ENCODE measurements around the gene NINL. TPM values are rescaled to one million over a fixed set of nuclear protein-coding genes. Genes with fewer than 3 reads are reported as not detected.
A peak's percentile ranks its signal among the peaks of the same experiment; 100 is the strongest.

The NINL gene
- total RNA-seq, 6 experiments from 2014 or later, result 3.6 to 16.0 (median 7.1) TPM

- intact Hi-C loops (cut with DNase I), result no loop called here
- TF ChIP-seq CTCF (IDR thresholded peaks at IDR 0.05) (no peak), POLR2A (IDR thresholded peaks at IDR 0.05) (no peak)
- Histone ChIP-seq H3K4me1 (no peaks in the 10 kb centered on the region), H3K27me3 (no peaks in the 10 kb centered on the region), H3K36me3 (peaks cover 0 to 16% (median 4%) of the 10 kb centered on the region in 4 donors), H3K4me3 (no peak overlapping the region), H3K27ac (no peak overlapping the region), H3K9me3 (no peaks in the 10 kb centered on the region)
- 57% methylated on average over 3 of the region's 9 CpGs for WGBS (ENCODE audit: insufficient coverage, low coverage, low lambda C conversion rate, missing lambda C conversion rate)
- DNase-seq, result no peak
- peak in 1 of 4 donors; percentile 17 for ATAC-seq
Measured at GRCh38 chr20:25480797-25481196, 104.5 kb downstream of the NINL start.

- no peaks in the 10 kb centered on the region for H3K9me3 ChIP-seq
- intact Hi-C loops (cut with DNase I), result no loop called here
- WGBS (ENCODE audit: insufficient coverage, low coverage, low lambda C conversion rate, missing lambda C conversion rate), result 80% methylated on average over 1 of the region's 7 CpGs
- no peak overlapping the region for H3K27ac ChIP-seq
- no peak overlapping the region for H3K4me3 ChIP-seq
- H3K36me3 ChIP-seq, result peaks cover 0 to 16% (median 4%) of the 10 kb centered on the region in 4 donors
- DNase-seq (no peak), ATAC-seq (no peak)
- H3K27me3 ChIP-seq, result no peaks in the 10 kb centered on the region
- TF ChIP-seq POLR2A (IDR thresholded peaks at IDR 0.05) (no peak), CTCF (IDR thresholded peaks at IDR 0.05) (no peak)
- no peaks in the 10 kb centered on the region for H3K4me1 ChIP-seq
Measured at GRCh38 chr20:25480156-25480555, 105.2 kb downstream of the NINL start.

GRCh38 chr20:25479638-25480037 lies 105.7 kb downstream of the NINL start:
- Histone ChIP-seq H3K27ac (no peak overlapping the region), H3K4me3 (no peak overlapping the region), H3K4me1 (no peaks in the 10 kb centered on the region), H3K27me3 (no peaks in the 10 kb centered on the region), H3K36me3 (peaks cover 0 to 16% (median 4%) of the 10 kb centered on the region in 4 donors), H3K9me3 (no peaks in the 10 kb centered on the region)
- WGBS (ENCODE audit: insufficient coverage, low coverage, low lambda C conversion rate, missing lambda C conversion rate), result no CpG with 5 or more reads among the region's 5 CpGs
- intact Hi-C loops (cut with DNase I), result no loop called here
- no peak for DNase-seq
- TF ChIP-seq CTCF (IDR thresholded peaks at IDR 0.05) (no peak), POLR2A (IDR thresholded peaks at IDR 0.05) (no peak)
- no peak for ATAC-seq

GRCh38 chr20:25478889-25479568 lies 106.3 kb downstream of the NINL start:
- no peak for ATAC-seq
- no peak overlapping the region for H3K27ac ChIP-seq
- 89% methylated on average over 12 of the region's 24 CpGs for WGBS (ENCODE audit: insufficient coverage, low coverage, low lambda C conversion rate, missing lambda C conversion rate)
- H3K36me3 ChIP-seq, result peaks cover 0 to 16% (median 4%) of the 10 kb centered on the region in 4 donors
- H3K27me3 ChIP-seq, result no peaks in the 10 kb centered on the region
- no peaks in the 10 kb centered on the region for H3K4me1 ChIP-seq
- H3K9me3 ChIP-seq, result no peaks in the 10 kb centered on the region
- DNase-seq, result no peak
- no peak overlapping the region for H3K4me3 ChIP-seq
- intact Hi-C loops (cut with DNase I), result no loop called here
- no peak for TF ChIP-seq CTCF (IDR thresholded peaks at IDR 0.05)
- TF ChIP-seq POLR2A (IDR thresholded peaks at IDR 0.05), result no peak

Measured in right lobe of liver (tissue), 6 donors.